IMR-90 (cell line): ENCODE data around the gene BNIP5. TPM values are rescaled to one million over a fixed set of nuclear protein-coding genes. Genes with fewer than 3 reads are reported as not detected.
A peak's percentile ranks its signal among the peaks of the same experiment; 100 is the strongest.

Experiments used
- ATAC-seq: fragments of 200-7000 bp; cut with Tn5 transposase; 2 replicates; pipeline ENCODE4 v1.9.1; 2020; ENCODE audit warnings: low read depth, mild to moderate bottlenecking, moderate library complexity
- BruUV-seq: library from RNA; stranded (reverse); fragments of 400-500 nt; replicated peaks from 2 replicates; lab custom pipeline; 2021; lab: Mats Ljungman, UMichigan
- CTCF ChIA-PET: fragments of 300-600 bp; formaldehyde crosslinking; extraction: SDS; loops from one replicate; lab custom pipeline; 2021; ENCODE audit warnings: antibody characterized with exemption; lab: Yijun Ruan, JAX
- POLR2A ChIA-PET: fragments of 300-600 bp; sonication (Branson Sonifier 250); formaldehyde crosslinking; loops from one replicate; lab custom pipeline; 2022; ENCODE audit warnings: antibody characterized with exemption; ENCODE audit not compliant: unreplicated experiment; lab: Charles Lee
- DNase-seq: peaks from one replicate; pipeline ENCODE4 v3.0.0; 2013
- H2AFZ ChIP-seq: replicated peaks from 2 replicates; pipeline ENCODE3; 2013; ENCODE audit warnings: low read length, mild to moderate bottlenecking; ENCODE audit not compliant: poor library complexity
- H2AK5ac ChIP-seq: 2 replicates; pipeline ENCODE4 v1.6.1; 2013; ENCODE audit warnings: low read depth, low read length, inconsistent platforms
- H2AK9ac ChIP-seq: replicated peaks from 2 replicates; pipeline ENCODE3; 2013; ENCODE audit warnings: mild to moderate bottlenecking, low read depth, low read length, moderate library complexity; ENCODE audit not compliant: poor library complexity
- H2BK120ac ChIP-seq: 2 replicates; pipeline ENCODE4 v1.6.1; 2013; ENCODE audit warnings: low read depth, low read length, inconsistent platforms
- H2BK15ac ChIP-seq: 3 replicates; pipeline ENCODE4 v1.6.1; 2013; ENCODE audit warnings: low read depth, low read length, inconsistent platforms
- H2BK20ac ChIP-seq: 2 replicates; pipeline ENCODE4 v1.6.1; 2013; ENCODE audit warnings: low read depth, mild to moderate bottlenecking, inconsistent platforms, low read length, moderate library complexity
- H2BK5ac ChIP-seq: 2 replicates; pipeline ENCODE4 v1.6.1; 2013; ENCODE audit warnings: mild to moderate bottlenecking, low read depth, low read length, inconsistent platforms; ENCODE audit not compliant: poor library complexity, severe bottlenecking
- H3K14ac ChIP-seq: replicated peaks from 2 replicates; pipeline ENCODE4 v1.6.1; 2013; ENCODE audit warnings: low read depth, low read length, inconsistent platforms
- H3K18ac ChIP-seq: 2 replicates; pipeline ENCODE4 v1.6.1; 2013; ENCODE audit warnings: low read depth, low read length, control low read depth
- H3K23ac ChIP-seq: 2 replicates; pipeline ENCODE4 v1.6.1; 2013; ENCODE audit warnings: low read depth, low read length, inconsistent platforms
- H3K27ac ChIP-seq: 2 replicates; pipeline ENCODE4 v1.5.1; 2013; ENCODE audit warnings: mild to moderate bottlenecking, control low read depth, low read length; ENCODE audit not compliant: insufficient read depth
- H3K27me3 ChIP-seq: 2 replicates; pipeline ENCODE4 v1.6.1; 2013; ENCODE audit warnings: low read length; ENCODE audit not compliant: control insufficient read depth, insufficient read depth
- H3K36me3 ChIP-seq: 2 replicates; pipeline ENCODE4 v1.6.1; 2013; ENCODE audit warnings: low read length, mixed read lengths; ENCODE audit not compliant: control insufficient read depth, insufficient read depth
- H3K4ac ChIP-seq: 2 replicates; pipeline ENCODE4 v1.6.1; 2013; ENCODE audit warnings: low read depth, low read length, inconsistent platforms
- H3K4me1 ChIP-seq: 2 replicates; pipeline ENCODE4 v1.6.1; 2013; ENCODE audit warnings: low read length, mixed read lengths; ENCODE audit not compliant: control insufficient read depth, insufficient read depth
- H3K4me2 ChIP-seq: 2 replicates; pipeline ENCODE4 v1.6.1; 2013; ENCODE audit warnings: low read depth, mild to moderate bottlenecking, control low read depth, low read length, moderate library complexity
- H3K4me3 ChIP-seq: 2 replicates; pipeline ENCODE4 v1.5.1; 2013; ENCODE audit warnings: low read depth, mild to moderate bottlenecking, control low read depth, low read length, moderate library complexity; ENCODE audit not compliant: insufficient read depth
- H3K56ac ChIP-seq: 2 replicates; pipeline ENCODE4 v1.6.1; 2013; ENCODE audit warnings: low read length, inconsistent platforms; ENCODE audit not compliant: insufficient read depth; ENCODE audit errors: extremely low read depth
- H3K79me1 ChIP-seq, 2 experiments: 2 replicates each; pipeline ENCODE4 v1.6.1; 2013; ENCODE audit warnings: low read length in 2 of 2, inconsistent platforms in 1 of 2, low read depth in 1 of 2
- H3K9ac ChIP-seq: 2 replicates; pipeline ENCODE4 v1.6.1; 2013; ENCODE audit warnings: low read depth, low read length, control low read depth
- H3K9me1 ChIP-seq: 2 replicates; pipeline ENCODE4 v1.6.1; 2013; ENCODE audit warnings: low read length, inconsistent platforms; ENCODE audit not compliant: insufficient read depth
- H3K9me3 ChIP-seq: 2 replicates; pipeline ENCODE4 v1.6.1; 2013; ENCODE audit warnings: low read length; ENCODE audit not compliant: control insufficient read depth, insufficient read depth
- H4K20me1 ChIP-seq: 2 replicates; pipeline ENCODE4 v1.6.1; 2013; ENCODE audit warnings: low read length, inconsistent platforms; ENCODE audit not compliant: insufficient read depth
- H4K5ac ChIP-seq: 2 replicates; pipeline ENCODE4 v1.6.1; 2013; ENCODE audit warnings: mild to moderate bottlenecking, low read depth, low read length, control low read depth
- H4K8ac ChIP-seq, 2 experiments: 2 replicates each; pipeline ENCODE4 v1.6.1; 2013; ENCODE audit warnings: low read depth in 2 of 2, low read length in 2 of 2, control low read depth in 1 of 2, inconsistent platforms in 1 of 2
- H4K91ac ChIP-seq: 2 replicates; pipeline ENCODE4 v1.6.1; 2013; ENCODE audit warnings: low read depth, low read length, inconsistent platforms; ENCODE audit not compliant: insufficient read depth
- BHLHE40 ChIP-seq: fragments of 150-350 bp; IDR thresholded peaks from 2 replicates; pipeline ENCODE4 v1.6.1; 2016; ENCODE audit warnings: mild to moderate bottlenecking, low read depth, low read length
- CEBPB ChIP-seq: IDR thresholded peaks from 2 replicates; pipeline ENCODE4 v1.6.1; 2012; ENCODE audit warnings: low read depth, low read length, improper control_type of control experiment
- CHD1 ChIP-seq: IDR thresholded peaks from 2 replicates; pipeline ENCODE4 v1.6.1; 2012; ENCODE audit warnings: low read depth, low read length, improper control_type of control experiment
- CTCF ChIP-seq: conservative IDR thresholded peaks from 2 replicates; pipeline ENCODE4 v1.5.1; 2012; ENCODE audit warnings: mild to moderate bottlenecking, low read depth, low read length, improper control_type of control experiment
- ELK1 ChIP-seq: fragments of 150-350 bp; IDR thresholded peaks from 2 replicates; pipeline ENCODE4 v1.6.1; 2016; ENCODE audit warnings: low read depth, mild to moderate bottlenecking, low read length, moderate library complexity, borderline replicate concordance
- FOS ChIP-seq: fragments of 150-350 bp; IDR thresholded peaks from 2 replicates; pipeline ENCODE4 v1.6.1; 2016; ENCODE audit warnings: low read depth, low read length
- MAFK ChIP-seq: IDR thresholded peaks from 2 replicates; pipeline ENCODE4 v1.6.1; 2012; ENCODE audit warnings: low read depth, low read length, improper control_type of control experiment
- MAZ ChIP-seq: IDR thresholded peaks from 2 replicates; pipeline ENCODE4 v1.6.1; 2012; ENCODE audit warnings: low read depth, mild to moderate bottlenecking, low read length, improper control_type of control experiment, moderate library complexity, borderline replicate concordance
- MXI1 ChIP-seq: IDR thresholded peaks from 2 replicates; pipeline ENCODE4 v1.6.1; 2012; ENCODE audit warnings: low read depth, mild to moderate bottlenecking, low read length, moderate library complexity, borderline replicate concordance
- NFE2L2 ChIP-seq: fragments of 150-350 bp; IDR thresholded peaks from 2 replicates; pipeline ENCODE4 v1.6.1; 2016; ENCODE audit warnings: low read depth, mild to moderate bottlenecking, low read length
- RAD21 ChIP-seq: IDR thresholded peaks from 2 replicates; pipeline ENCODE4 v1.6.1; 2012; ENCODE audit warnings: low read length, improper control_type of control experiment
- RCOR1 ChIP-seq: IDR thresholded peaks from 2 replicates; pipeline ENCODE4 v1.6.1; 2012; ENCODE audit warnings: mild to moderate bottlenecking, low read length, improper control_type of control experiment; ENCODE audit not compliant: insufficient replicate concordance
- RFX5 ChIP-seq: IDR thresholded peaks from 2 replicates; pipeline ENCODE4 v1.8.0; 2012; ENCODE audit warnings: low read depth, mild to moderate bottlenecking, low read length, moderate library complexity
- SMC3 ChIP-seq: fragments of 150-350 bp; IDR thresholded peaks from 2 replicates; pipeline ENCODE4 v1.6.1; 2016; ENCODE audit warnings: low read depth, mild to moderate bottlenecking, antibody characterized with exemption, low read length, moderate library complexity
- USF2 ChIP-seq: fragments of 150-350 bp; IDR thresholded peaks from 2 replicates; pipeline ENCODE4 v1.6.1; 2017; ENCODE audit warnings: mild to moderate bottlenecking, antibody characterized with exemption, low read length, low read depth
- WGBS, 2 experiments: methylation state at CpG; one replicate each; pipeline versions ENCODE4 v1.1.5 to v1.1.7; 2013; ENCODE audit warnings: missing lambda C conversion rate in 2 of 2; ENCODE audit not compliant: insufficient read length in 1 of 2; ENCODE audit errors: extremely low coverage in 2 of 2; 5-methylcytosine and 5-hydroxymethylcytosine counted together
- dilution Hi-C: fragments of 300-500 bp; cut with HindIII; formaldehyde crosslinking; loops from one replicate; pipeline ENCODE4 v1.14.3; 2018; ENCODE audit warnings: low sequenced_read_pairs; ENCODE audit not compliant: unreplicated experiment
- in situ Hi-C: fragments of 300-500 bp; cut with MboI; formaldehyde crosslinking; loops from 3 replicates; pipeline ENCODE4 v1.14.3; 2019; ENCODE audit warnings: low sequenced_read_pairs, inconsistent platforms, mixed read lengths
- intact Hi-C: fragments of 100-400 bp; cut with micrococcal nuclease; formaldehyde crosslinking; loops from 2 replicates; pipeline ENCODE4 v1.10.0; 2022
- polyA plus RNA-seq, 3 experiments: library from polyadenylated mRNA; depleted of rRNA; stranded (reverse); fragments of >200 nt; gene quantifications; 2 replicates each; pipeline ENCODE4 v1.2.3, GENCODE V29; 2012; ENCODE audit warnings: low replicate concordance in 1 of 3
- total RNA-seq: library from RNA; depleted of rRNA; stranded (reverse); fragments of >200 nt; gene quantifications from 2 replicates; pipeline ENCODE4 v1.2.3, GENCODE V29; 2012

Gene BNIP5
- total and polyA plus RNA-seq, 2 of the 4 experiments (the other 2 are of a cell fraction), result not detected

- H3K23ac ChIP-seq, result no peak overlapping the region
- in situ Hi-C loops (no loop called here), dilution Hi-C loops (no loop called here), intact Hi-C loops (no loop called here)
- ChIA-PET CTCF (no interaction called here), POLR2A (no interaction called here)
- no peak overlapping the region for H4K5ac ChIP-seq
- no peak overlapping the region for H2BK15ac ChIP-seq
- no peak overlapping the region for H3K14ac ChIP-seq
- no TSS peak for BruUV-seq
- H3K9me3 ChIP-seq, result no peaks in the 10 kb centered on the region
- H4K91ac ChIP-seq, result no peak overlapping the region
- H2AFZ ChIP-seq, result peak overlapping the region; percentile 53
- H4K20me1 ChIP-seq, result peaks cover 4% of the 10 kb centered on the region; the same call in 1 of the 2 replicates
- H2BK5ac ChIP-seq, result no peak overlapping the region
- H2AK5ac ChIP-seq, result no peak overlapping the region
- H3K4me2 ChIP-seq, result no peak overlapping the region
- ATAC-seq (no peak), DNase-seq (no peak)
- peaks cover 7% of the 10 kb centered on the region for H3K4me1 ChIP-seq
- WGBS, 2 experiments, result 93% methylated on average over 4 of the region's 13 CpGs; no CpG with 5 or more reads in 1 of the 2 experiments
- H3K9ac ChIP-seq, result no peak overlapping the region
- H3K27ac ChIP-seq, result no peak overlapping the region
- no peak overlapping the region for H2AK9ac ChIP-seq
- no peaks in the 10 kb centered on the region for H3K79me1 ChIP-seq
- no peak overlapping the region for H3K4me3 ChIP-seq
- H2BK20ac ChIP-seq, result no peak overlapping the region
- peaks cover 15% of the 10 kb centered on the region for H3K27me3 ChIP-seq
- no peak overlapping the region for H3K18ac ChIP-seq
- no peak overlapping the region for H3K56ac ChIP-seq
- H3K9me1 ChIP-seq, result peaks cover 5% of the 10 kb centered on the region; the same call in 1 of the 2 replicates
- H4K8ac ChIP-seq, result no peak overlapping the region
- H3K4ac ChIP-seq, result no peak overlapping the region
- H2BK120ac ChIP-seq, result no peak overlapping the region
- no peaks in the 10 kb centered on the region for H3K36me3 ChIP-seq
- no peak for TF ChIP-seq RCOR1
- TF ChIP-seq MAZ, result no peak
- TF ChIP-seq USF2, result no peak
- no peak for TF ChIP-seq RFX5
- TF ChIP-seq FOS, result no peak
- no peak for TF ChIP-seq NFE2L2
- no peak for TF ChIP-seq ELK1
- TF ChIP-seq MXI1, result no peak
- TF ChIP-seq RAD21, result no peak
- no peak for TF ChIP-seq CHD1
- no peak for TF ChIP-seq CTCF
- no peak for TF ChIP-seq MAFK
- no peak for TF ChIP-seq CEBPB
- no peak for TF ChIP-seq BHLHE40
- no peak for TF ChIP-seq SMC3
These were observed 9.2 kb upstream of the BNIP5 start for GRCh38 chr6:36345681-36346466.
